OCI-LY7 (cell line): ENCODE results near the gene EXOC4. TPM values are rescaled to one million over a fixed set of nuclear protein-coding genes. Genes with fewer than 3 reads are reported as not detected.

Experiments used
- BruUV-seq: library from RNA; stranded (reverse); fragments of 400-500 nt; replicated peaks from 2 replicates; lab custom pipeline; 2021; lab: Mats Ljungman, UMichigan
- CTCF ChIA-PET: fragments of 300-600 bp; sonication (Branson Sonifier 250); formaldehyde crosslinking; loops from one replicate; lab custom pipeline; 2022; ENCODE audit warnings: antibody characterized with exemption; ENCODE audit not compliant: unreplicated experiment; lab: Charles Lee
- POLR2A ChIA-PET: fragments of 300-600 bp; sonication (Branson Sonifier 250); formaldehyde crosslinking; loops from one replicate; lab custom pipeline; 2022; ENCODE audit warnings: antibody characterized with exemption; lab: Charles Lee
- DNase-seq: peaks from one replicate; pipeline ENCODE4 v3.0.0-alpha.2; 2015; ENCODE audit warnings: low spot score
- H2AFZ ChIP-seq: fragments of 200-600 bp; sonication (generic), shearing (Covaris generic); 2 replicates; pipeline ENCODE4 v1.6.1; 2014; ENCODE audit warnings: mild to moderate bottlenecking, antibody characterized with exemption, low read length, moderate library complexity
- H3K27ac ChIP-seq: fragments of 200-600 bp; sonication (generic); 2 replicates; pipeline ENCODE4 v1.5.1; 2014; ENCODE audit warnings: mixed run types, low read depth, mild to moderate bottlenecking, moderate library complexity, low read length, inconsistent platforms; ENCODE audit not compliant: poor library complexity, severe bottlenecking
- H3K36me3 ChIP-seq: fragments of 200-600 bp; sonication (generic); 2 replicates; pipeline ENCODE4 v1.6.1; 2014; ENCODE audit warnings: mild to moderate bottlenecking, antibody characterized with exemption, low read length, moderate library complexity, mixed read lengths; ENCODE audit not compliant: insufficient read depth
- H3K4me1 ChIP-seq: fragments of 200-600 bp; sonication (generic); 2 replicates; pipeline ENCODE4 v1.5.1; 2014; ENCODE audit warnings: mild to moderate bottlenecking, low read length; ENCODE audit not compliant: insufficient read depth, poor library complexity, severe bottlenecking
- H3K4me2 ChIP-seq: fragments of 200-600 bp; sonication (generic); 2 replicates; pipeline ENCODE4 v1.6.1; 2014; ENCODE audit warnings: mild to moderate bottlenecking, low read length
- H3K4me3 ChIP-seq: fragments of 200-600 bp; sonication (generic); 2 replicates; pipeline ENCODE4 v1.5.1; 2014; ENCODE audit warnings: mild to moderate bottlenecking, low read depth, low read length; ENCODE audit not compliant: poor library complexity, severe bottlenecking
- H3K79me2 ChIP-seq: fragments of 200-600 bp; sonication (generic); 2 replicates; pipeline ENCODE4 v1.6.1; 2016; ENCODE audit warnings: low read depth, mild to moderate bottlenecking, low read length, moderate library complexity, mixed read lengths; ENCODE audit not compliant: insufficient read depth
- H3K9me2 ChIP-seq: fragments of 200-600 bp; sonication (generic); 2 replicates; pipeline ENCODE4 v1.6.1; 2016; ENCODE audit warnings: mild to moderate bottlenecking, low read length, mixed read lengths; ENCODE audit not compliant: insufficient read depth
- H3K9me3 ChIP-seq: fragments of 200-600 bp; sonication (generic); 2 replicates; pipeline ENCODE4 v1.6.1; 2014; ENCODE audit warnings: mild to moderate bottlenecking, mixed run types, low read length, mixed read lengths
- H4K20me1 ChIP-seq: fragments of 200-600 bp; sonication (generic); 2 replicates; pipeline ENCODE4 v1.6.1; 2014; ENCODE audit warnings: mild to moderate bottlenecking, antibody characterized with exemption, low read length, moderate library complexity, mixed read lengths; ENCODE audit not compliant: insufficient read depth
- CTCF ChIP-seq: fragments of 200-600 bp; sonication (generic); conservative IDR thresholded peaks from 2 replicates; pipeline ENCODE4 v1.5.1; 2014; ENCODE audit warnings: mild to moderate bottlenecking, antibody characterized with exemption, low read length, moderate library complexity, mixed read lengths
- EZH2phosphoT487 ChIP-seq: fragments of 200-600 bp; sonication (generic); IDR thresholded peaks from 2 replicates; pipeline ENCODE4 v1.6.1; 2018; ENCODE audit warnings: low read depth, borderline replicate concordance, mild to moderate bottlenecking, mixed run types, antibody characterized with exemption, low read length, moderate library complexity, mixed read lengths
- intact Hi-C: fragments of 100-400 bp; cut with micrococcal nuclease; formaldehyde crosslinking; loops from one replicate; pipeline ENCODE4 v1.10.0; 2022; ENCODE audit not compliant: unreplicated experiment
- total RNA-seq, 2 experiments: library from RNA; depleted of rRNA in 1 of 2; stranded (reverse); fragments of >200 nt in 1 of 2; shearing (Covaris generic) in 1 of 2; gene quantifications; 2 replicates each; pipeline ENCODE4 v1.2.3, GENCODE V29; 2014 to 2022

Gene EXOC4
- total RNA-seq, 2 experiments from 2014 or later = 75.1 to 93.2 TPM

GRCh38 chr7:133303372-133303771 is 50.5 kb downstream of the EXOC4 start:
- CTCF ChIA-PET = no interaction called here
- H3K4me3 ChIP-seq = no peak overlapping the region
- no TSS peak for BruUV-seq

GRCh38 chr7:133303931-133304330 is 51.1 kb downstream of the EXOC4 start:
- no TSS peak for BruUV-seq
- ChIA-PET CTCF (no interaction called here), POLR2A (interaction anchor here (1.2 kb wide), 1 partner anchor 11 kb away, joined by 3 read pairs; no protein-coding TSS in a partner anchor)
- TF ChIP-seq EZH2phosphoT487 = no peak
- no peak for TF ChIP-seq CTCF
- no peak overlapping the region for H2AFZ ChIP-seq
- H4K20me1 ChIP-seq = no peaks in the 10 kb centered on the region
- H3K27ac ChIP-seq = no peak overlapping the region
- H3K4me2 ChIP-seq = no peak overlapping the region
- H3K4me3 ChIP-seq = no peak overlapping the region
- no peaks in the 10 kb centered on the region for H3K9me3 ChIP-seq
- intact Hi-C loops = no loop called here
- H3K4me1 ChIP-seq = no peaks in the 10 kb centered on the region
- no peaks in the 10 kb centered on the region for H3K79me2 ChIP-seq
- no peak for DNase-seq
- H3K36me3 ChIP-seq = peaks cover 38% of the 10 kb centered on the region
- H3K9me2 ChIP-seq = no peaks in the 10 kb centered on the region

More at GRCh38 chr7:133303372-133303771, 50.5 kb downstream of the EXOC4 start:
- POLR2A ChIA-PET = interaction anchor here (1.2 kb wide), 1 partner anchor 11 kb away, joined by 3 read pairs; no protein-coding TSS in a partner anchor
- no peak overlapping the region for H2AFZ ChIP-seq
- no peaks in the 10 kb centered on the region for H4K20me1 ChIP-seq
- peaks cover 34% of the 10 kb centered on the region for H3K36me3 ChIP-seq
- no peaks in the 10 kb centered on the region for H3K79me2 ChIP-seq
- H3K27ac ChIP-seq = no peak overlapping the region
- H3K9me2 ChIP-seq = no peaks in the 10 kb centered on the region
- no peaks in the 10 kb centered on the region for H3K4me1 ChIP-seq
- intact Hi-C loops = no loop called here
- TF ChIP-seq CTCF (no peak), EZH2phosphoT487 (no peak)
- H3K9me3 ChIP-seq = no peaks in the 10 kb centered on the region
- no peak overlapping the region for H3K4me2 ChIP-seq
- DNase-seq = no peak

- no peaks in the 10 kb centered on the region for H3K9me3 ChIP-seq
- BruUV-seq = no TSS peak
- TF ChIP-seq CTCF (no peak), EZH2phosphoT487 (no peak)
- H3K9me2 ChIP-seq = no peaks in the 10 kb centered on the region
- H3K4me3 ChIP-seq = no peak overlapping the region
- no peaks in the 10 kb centered on the region for H3K79me2 ChIP-seq
- ChIA-PET CTCF (no interaction called here), POLR2A (no interaction called here)
- H3K27ac ChIP-seq = no peak overlapping the region
- intact Hi-C loops = no loop called here
- H2AFZ ChIP-seq = no peak overlapping the region
- no peaks in the 10 kb centered on the region for H4K20me1 ChIP-seq
- no peaks in the 10 kb centered on the region for H3K4me1 ChIP-seq
- peaks cover 44% of the 10 kb centered on the region for H3K36me3 ChIP-seq
- no peak for DNase-seq
- no peak overlapping the region for H3K4me2 ChIP-seq
Measured at GRCh38 chr7:133309333-133309732, 56.5 kb downstream of the EXOC4 start.
